ENCODE measurements around the gene NUDT22. TPM values are rescaled to one million over a fixed set of nuclear protein-coding genes. Genes with fewer than 3 reads are reported as not detected.
A peak's percentile ranks its signal among the peaks of the same experiment; 100 is the strongest.

NUDT22 gene
- total and polyA plus RNA-seq, 2 of the 4 experiments (the other 2 are of a cell fraction) = 21.3 to 44.6 TPM

- ChIA-PET CTCF (no interaction called here), POLR2A (ENCODE audit: unreplicated experiment) (interaction anchor here (0.5 kb wide), 1 partner anchor 11 kb away, joined by 3 read pairs; no protein-coding TSS in a partner anchor)
- no peak overlapping the region for H4K91ac ChIP-seq (ENCODE audit: insufficient read depth, low read depth, low read length)
- H3K18ac ChIP-seq (ENCODE audit: low read depth, low read length) = no peak overlapping the region
- no peak overlapping the region for H2AFZ ChIP-seq (replicated peaks; ENCODE audit: low read length, poor library complexity)
- no peak overlapping the region for H3K9ac ChIP-seq (ENCODE audit: low read depth, low read length)
- no peak for DNase-seq
- no peak overlapping the region for H3K27ac ChIP-seq (ENCODE audit: insufficient read depth, low read length)
- BruUV-seq (replicated peaks) = no TSS peak
- dilution Hi-C loops (cut with HindIII; ENCODE audit: low sequenced_read_pairs, unreplicated experiment) (no loop called here), intact Hi-C loops (cut with micrococcal nuclease) (no loop called here), in situ Hi-C loops (cut with MboI; ENCODE audit: low sequenced_read_pairs) (no loop called here)
- 0 out of 2 replicates have a peak, but pooled peaks cover 5% of the 10 kb centered on the region for H3K9me1 ChIP-seq (ENCODE audit: insufficient read depth, low read length)
- peaks cover 7 to 37% of the 10 kb centered on the region in 2 experiments; a peak in 2 of 4 replicates for H3K79me1 ChIP-seq (ENCODE audit: low read depth in 1 of 2, low read length in 2 of 2)
- H3K14ac ChIP-seq (replicated peaks; ENCODE audit: low read depth, low read length) = no peak overlapping the region
- peaks cover 48% of the 10 kb centered on the region for H3K36me3 ChIP-seq (ENCODE audit: control insufficient read depth, insufficient read depth, low read length)
- H3K56ac ChIP-seq (ENCODE audit: extremely low read depth, insufficient read depth, low read length) = no peak overlapping the region
- H3K4ac ChIP-seq (ENCODE audit: low read depth, low read length) = no peak overlapping the region
- no peak overlapping the region for H2BK120ac ChIP-seq (ENCODE audit: low read depth, low read length)
- peak overlapping the region; percentile 35 for H2AK9ac ChIP-seq (replicated peaks; ENCODE audit: low read depth, low read length, poor library complexity)
- no peaks in the 10 kb centered on the region for H3K27me3 ChIP-seq (ENCODE audit: control insufficient read depth, insufficient read depth, low read length)
- H3K23ac ChIP-seq (ENCODE audit: low read depth, low read length) = no peak overlapping the region
- H4K8ac ChIP-seq (ENCODE audit: low read depth in 2 of 2, low read length in 2 of 2) = no peak overlapping the region
- H4K20me1 ChIP-seq (ENCODE audit: insufficient read depth, low read length) = no peaks in the 10 kb centered on the region
- no peak overlapping the region for H2BK20ac ChIP-seq (ENCODE audit: low read depth, low read length)
- WGBS, 2 experiments (ENCODE audit: extremely low coverage in 2 of 2, insufficient read length in 1 of 2) = 93% methylated on average over 4 of the region's 8 CpGs; no CpG with 5 or more reads in 1 of the 2 experiments
- no peak overlapping the region for H2BK5ac ChIP-seq (ENCODE audit: low read depth, low read length, poor library complexity, severe bottlenecking)
- no peak overlapping the region for H2BK15ac ChIP-seq (ENCODE audit: low read depth, low read length)
- no peak for TF ChIP-seq BHLHE40 (IDR thresholded peaks at IDR 0.05; ENCODE audit: low read depth, low read length)
- peaks cover 16% of the 10 kb centered on the region for H3K4me1 ChIP-seq (ENCODE audit: control insufficient read depth, insufficient read depth, low read length)
- H3K4me3 ChIP-seq (ENCODE audit: insufficient read depth, low read depth, low read length) = no peak overlapping the region
- no peak overlapping the region for H4K5ac ChIP-seq (ENCODE audit: low read depth, low read length)
- ATAC-seq (ENCODE audit: low read depth) = no peak
- no peaks in the 10 kb centered on the region for H3K9me3 ChIP-seq (ENCODE audit: control insufficient read depth, insufficient read depth, low read length)
- H2AK5ac ChIP-seq (ENCODE audit: low read depth, low read length) = no peak overlapping the region
- no peak overlapping the region for H3K4me2 ChIP-seq (ENCODE audit: low read depth, low read length)
Measured at GRCh38 chr11:64263947-64264317, 37.9 kb downstream of the NUDT22 start.

All from IMR-90 (cell line).